ENCODE results near the gene TWNK. TPM values are rescaled to one million over a fixed set of nuclear protein-coding genes. Genes with fewer than 3 reads are reported as not detected.

The TWNK gene
- total RNA-seq, 1 donor from 2014 or later = 8.7 TPM

GRCh38 chr10:100996678-100997359 lies 9.5 kb downstream of the TWNK start:
- no peak for DNase-seq (ENCODE audit: low spot score)

- DNase-seq (ENCODE audit: low spot score) = peak; percentile 66
Observed at GRCh38 chr10:100997360-100998182, 10.2 kb downstream of the TWNK start.

DNA sequence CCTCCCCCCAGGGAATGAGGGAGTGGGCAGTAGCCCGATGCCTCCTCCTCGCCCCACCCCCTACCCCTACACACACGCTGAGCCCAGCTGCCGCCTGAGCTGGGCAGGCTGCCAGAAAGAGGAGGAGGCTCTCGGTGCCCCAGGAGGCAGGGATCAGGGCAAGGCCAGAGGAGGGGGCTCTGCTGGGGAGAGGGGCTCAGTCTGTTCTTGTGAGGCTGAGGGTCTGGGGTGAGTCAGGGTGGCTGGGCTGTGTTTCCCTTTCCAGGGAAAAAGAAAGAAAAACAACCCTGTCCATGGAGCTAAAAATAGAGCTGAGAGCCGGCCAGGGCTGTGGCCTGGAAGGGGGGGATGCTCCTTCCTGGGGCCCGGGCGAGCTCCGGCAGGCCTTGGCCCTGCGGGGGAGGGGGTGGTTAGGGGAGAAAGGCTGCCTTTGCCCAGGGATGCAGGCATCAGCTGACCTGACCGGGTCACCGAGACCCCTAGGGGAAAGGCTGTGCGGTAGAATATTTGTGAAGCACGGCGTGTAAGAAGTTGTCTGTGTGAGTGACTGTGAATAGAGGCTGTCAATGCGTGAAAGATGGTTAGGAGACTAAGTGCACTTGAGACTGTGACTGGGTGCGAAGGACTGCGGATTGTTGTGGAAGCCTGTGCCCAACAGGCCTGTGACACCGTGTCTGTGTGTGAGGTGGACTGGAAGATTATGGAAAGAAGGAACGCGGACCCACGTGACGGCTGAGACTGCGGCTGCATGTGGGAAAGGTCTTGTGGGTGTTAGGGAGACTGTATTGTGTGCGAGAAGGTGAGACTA lies 11.0 kb downstream of the TWNK start:
- DNase-seq (ENCODE audit: low spot score) = peak; percentile 95

- DNase-seq (ENCODE audit: low spot score) = peak; percentile 89
Observed at GRCh38 chr10:100998991-100999741, 11.8 kb downstream of the TWNK start.

GRCh38 chr10:100999742-101000126 lies 12.4 kb downstream of the TWNK start, which contains the start of gene LZTS2:
LZTS2 (plus strand) TSS chr10:100999808; CDS start chr10:101002539, 2,731 bp downstream.
- no peak for DNase-seq (ENCODE audit: low spot score)

GRCh38 chr10:101000127-101000914 lies 13.0 kb downstream of the TWNK start:
- DNase-seq (ENCODE audit: low spot score) = peak; percentile 52

GRCh38 chr10:101000915-101001658 lies 13.7 kb downstream of the TWNK start:
- peak; percentile 92 for DNase-seq (ENCODE audit: low spot score)

DNA sequence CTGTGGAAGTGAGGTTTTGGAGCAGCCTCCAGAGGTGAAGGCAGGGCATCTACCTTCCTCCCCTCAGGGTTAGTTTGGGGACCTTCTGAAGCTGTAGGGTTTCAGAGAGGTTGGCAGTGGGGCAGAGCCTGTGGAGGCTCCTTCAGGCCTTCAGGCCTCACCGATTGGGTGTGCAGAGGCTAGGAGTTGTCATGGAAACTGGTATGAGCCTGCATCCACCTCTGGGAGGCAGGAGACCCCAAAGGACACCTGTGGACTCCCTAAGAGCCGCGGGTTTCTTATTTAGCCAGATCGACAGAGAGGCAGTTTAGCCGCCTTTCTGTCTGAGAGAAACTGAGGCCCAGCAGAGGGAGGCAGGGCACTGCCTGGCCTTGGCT lies 14.3 kb downstream of the TWNK start:
- DNase-seq (ENCODE audit: low spot score) = no peak

DNA sequence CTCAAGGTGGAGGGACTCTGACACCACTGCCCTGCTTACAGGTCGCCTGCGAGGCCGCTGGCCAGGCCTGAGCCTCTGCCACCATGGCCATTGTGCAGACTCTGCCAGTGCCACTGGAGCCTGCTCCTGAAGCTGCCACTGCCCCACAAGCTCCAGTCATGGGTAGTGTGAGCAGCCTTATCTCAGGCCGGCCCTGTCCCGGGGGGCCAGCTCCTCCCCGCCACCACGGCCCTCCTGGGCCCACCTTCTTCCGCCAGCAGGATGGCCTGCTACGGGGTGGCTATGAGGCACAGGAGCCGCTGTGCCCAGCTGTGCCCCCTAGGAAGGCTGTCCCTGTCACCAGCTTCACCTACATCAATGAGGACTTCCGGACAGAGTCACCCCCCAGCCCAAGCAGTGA lies 15.1 kb downstream of the TWNK start:
- DNase-seq (ENCODE audit: low spot score) = no peak

- DNase-seq (ENCODE audit: low spot score) = no peak
Observed at GRCh38 chr10:101003639-101004206, 16.4 kb downstream of the TWNK start.

GRCh38 chr10:101005361-101005760 lies 18.0 kb downstream of the TWNK start:
- no peak for DNase-seq (ENCODE audit: low spot score)

DNA sequence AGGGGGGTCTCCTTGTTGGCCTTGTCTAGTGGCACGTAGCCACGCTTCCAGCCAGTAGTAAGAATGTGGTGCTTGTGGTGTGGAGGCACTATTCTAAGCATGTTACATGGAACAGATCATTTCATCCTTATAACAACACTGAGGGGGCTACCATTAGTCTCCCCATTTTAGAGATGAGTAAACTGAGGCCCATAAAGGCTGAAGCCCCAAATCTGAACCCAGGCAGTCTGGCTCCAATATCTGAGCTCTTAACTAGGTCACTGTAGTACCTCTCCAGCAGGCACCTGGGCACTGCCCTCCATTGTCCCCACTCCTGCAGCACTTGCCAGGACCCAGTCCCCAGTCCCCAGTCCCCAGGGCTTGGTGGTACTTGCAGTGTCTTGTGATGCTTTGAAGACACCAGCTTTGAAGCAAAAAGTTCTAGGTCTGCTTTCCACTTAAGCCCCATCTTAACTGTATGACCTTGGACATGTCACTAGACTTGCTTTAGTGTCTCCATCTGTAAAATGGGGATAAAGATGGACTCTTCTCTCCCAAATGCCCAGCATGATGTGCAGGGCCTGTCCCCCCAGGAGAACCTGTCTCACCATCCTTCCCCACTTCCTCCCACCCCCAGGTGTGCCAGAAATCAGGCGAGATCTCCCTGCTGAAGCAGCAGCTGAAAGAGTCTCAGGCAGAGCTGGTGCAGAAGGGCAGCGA lies 18.7 kb downstream of the TWNK start:
- no peak for DNase-seq (ENCODE audit: low spot score)

GRCh38 chr10:101006593-101007098 lies 19.3 kb downstream of the TWNK start:
- no peak for DNase-seq (ENCODE audit: low spot score)

- DNase-seq (ENCODE audit: low spot score) = no peak
Observed at GRCh38 chr10:101007099-101007711, 19.9 kb downstream of the TWNK start.

GRCh38 chr10:101007915-101008822 lies 20.8 kb downstream of the TWNK start:
- DNase-seq (ENCODE audit: low spot score) = no peak

DNA sequence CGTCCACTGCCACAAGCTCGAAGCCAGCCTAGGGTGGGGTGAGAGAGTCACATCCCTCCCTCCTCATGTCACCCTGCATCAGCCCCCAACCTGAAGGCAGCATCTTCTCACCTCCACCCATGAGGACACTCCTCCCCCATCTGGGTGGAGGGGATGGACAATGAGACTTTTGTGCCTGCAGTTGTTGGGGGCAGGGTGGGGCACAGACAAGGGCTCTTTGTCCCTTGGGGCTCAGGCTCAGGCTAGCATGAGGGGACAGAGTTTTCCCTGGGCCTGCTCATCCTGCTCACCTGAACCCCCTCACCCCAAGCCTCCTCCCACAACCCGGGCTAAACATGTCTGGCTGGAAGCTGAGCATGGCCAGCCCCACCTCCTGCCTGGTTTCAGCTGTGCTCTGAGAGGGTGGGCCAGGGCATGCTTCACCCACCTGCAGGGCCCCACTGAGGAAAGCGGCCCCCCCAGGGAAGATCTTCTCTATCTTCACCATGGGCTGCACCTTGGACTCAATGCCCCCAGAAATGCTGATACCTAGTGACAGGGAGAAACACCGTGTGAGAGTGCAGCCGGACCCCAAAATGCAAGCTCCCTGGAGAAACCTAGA lies 21.6 kb downstream of the TWNK start:
- DNase-seq (ENCODE audit: low spot score) = no peak

- no peak for DNase-seq (ENCODE audit: low spot score)
Observed at GRCh38 chr10:101010329-101010728, 23.0 kb downstream of the TWNK start.

Data from umbilical cord (tissue), 2 donors.